K562 (cell line): Measurements from ENCODE around the gene TOPORS. TPM values are rescaled to one million over a fixed set of nuclear protein-coding genes. Genes with fewer than 3 reads are reported as not detected.

Experiments
- ATAC-seq: fragments of 200-7000 bp; cut with Tn5 transposase; 3 replicates; pipeline ENCODE4 v1.9.1; 2020; ENCODE audit warnings: moderate library complexity
- BruUV-seq: library from RNA; stranded (reverse); fragments of 400-500 nt; replicated peaks from 2 replicates; lab custom pipeline; 2021; lab: Mats Ljungman, UMichigan
- CTCF ChIA-PET: fragments of 300-600 bp; formaldehyde crosslinking; extraction: SDS; loops from one replicate; lab custom pipeline; 2021; ENCODE audit warnings: low intra/inter-chr PET ratio; lab: Yijun Ruan, JAX
- POLR2A ChIA-PET: fragments of 300-600, 350-650 bp; sonication (Branson Sonifier 250); formaldehyde crosslinking; extraction: SDS; loops from one replicate; lab custom pipeline; 2021; ENCODE audit warnings: antibody characterized with exemption, inconsistent platforms; lab: Yijun Ruan, JAX
- DNase-seq, 4 experiments: peaks; one replicate each; pipeline versions ENCODE4 v3.0.0 to v3.0.0-alpha.2; 2011 to 2018; ENCODE audit warnings: low spot score in 3 of 4, mixed read lengths in 3 of 4; ENCODE audit errors: extremely low read depth in 1 of 4
- FAIRE-seq: peaks from 2 replicates; lab custom pipeline; 2011; peaks lifted over from hg19 to GRCh38; lab: Jason Lieb, UNC
- H2AFZ ChIP-seq: 2 replicates; pipeline ENCODE4 v1.6.0; 2011; ENCODE audit warnings: low read depth, low read length, control low read depth, inconsistent platforms
- H3K27ac ChIP-seq: fragments of 200-600 bp; 3 replicates; pipeline ENCODE4 v1.8.0; 2011; ENCODE audit warnings: low read depth, mild to moderate bottlenecking, control low read depth, inconsistent platforms, low read length, moderate library complexity, mixed read lengths; ENCODE audit errors: extremely low read depth
- H3K27me3 ChIP-seq, 2 experiments: fragments of 300-600 bp in 1 of 2; 2 replicates in 1 of 2; 3 replicates in 1 of 2; pipeline versions ENCODE4 v1.6.0 to v1.8.0; 2011; ENCODE audit warnings: inconsistent platforms in 2 of 2, low read length in 2 of 2, mild to moderate bottlenecking in 1 of 2, mixed read lengths in 1 of 2, moderate library complexity in 1 of 2; ENCODE audit not compliant: control insufficient read depth in 2 of 2, insufficient read depth in 2 of 2
- H3K36me3 ChIP-seq: fragments of 300-600 bp; 3 replicates; pipeline ENCODE4 v1.8.0; 2011; ENCODE audit warnings: mild to moderate bottlenecking, low read length, inconsistent platforms; ENCODE audit not compliant: control insufficient read depth, insufficient read depth
- H3K4me1 ChIP-seq, 2 experiments: fragments of 200-600 bp in 1 of 2; replicated peaks in 1 of 2; 2 replicates in 1 of 2; 3 replicates in 1 of 2; pipeline versions ENCODE4 v1.5.1 to v1.8.0; 2011; ENCODE audit warnings: inconsistent platforms in 2 of 2, low read length in 2 of 2, mild to moderate bottlenecking in 1 of 2, mixed read lengths in 1 of 2, moderate library complexity in 1 of 2; ENCODE audit not compliant: control insufficient read depth in 2 of 2, insufficient read depth in 2 of 2
- H3K4me2 ChIP-seq: 2 replicates; pipeline ENCODE4 v1.6.1; 2011; ENCODE audit warnings: low read length, control low read depth, inconsistent platforms, mixed read lengths; ENCODE audit not compliant: insufficient read depth
- H3K4me3 ChIP-seq: fragments of 200-600 bp; sonication (generic), shearing (Covaris generic); 2 replicates; pipeline ENCODE4 v1.5.1; 2016; ENCODE audit warnings: control low read depth, inconsistent platforms
- H3K79me2 ChIP-seq: fragments of 200-600 bp; 3 replicates; pipeline ENCODE4 v1.8.0; 2011; ENCODE audit warnings: low read length, inconsistent platforms; ENCODE audit not compliant: control insufficient read depth, insufficient read depth
- H3K9ac ChIP-seq, 2 experiments: 2 replicates each; pipeline versions ENCODE4 v1.6.0 to v1.6.1; 2011; ENCODE audit warnings: low read depth in 2 of 2, low read length in 2 of 2, control low read depth in 1 of 2, inconsistent platforms in 1 of 2, mild to moderate bottlenecking in 1 of 2, mixed read lengths in 1 of 2; ENCODE audit not compliant: insufficient read depth in 1 of 2
- H3K9me1 ChIP-seq: one replicate; pipeline ENCODE4 v1.6.0; 2011; ENCODE audit warnings: inconsistent platforms, mild to moderate bottlenecking, low read length, moderate library complexity; ENCODE audit not compliant: control insufficient read depth, insufficient read depth
- H3K9me3 ChIP-seq: replicated peaks from 2 replicates; pipeline ENCODE4 v1.5.1; 2011; ENCODE audit warnings: low read depth, low read length, inconsistent platforms; ENCODE audit not compliant: control insufficient read depth, insufficient read depth
- H4K20me1 ChIP-seq: replicated peaks from 2 replicates; pipeline ENCODE4 v1.6.1; 2011; ENCODE audit warnings: low read length, inconsistent platforms, mixed read lengths; ENCODE audit not compliant: control insufficient read depth, insufficient read depth
- CEBPB ChIP-seq: fragments of 450-650 bp; IDR thresholded peaks from 2 replicates; pipeline ENCODE4 v1.6.1; 2016; ENCODE audit warnings: missing genetic modification characterization, missing compliant biosample characterization
- EP300 ChIP-seq: IDR thresholded peaks from 2 replicates; pipeline ENCODE4 v1.6.1; 2012; ENCODE audit warnings: low read length, improper control_type of control experiment
- RAD21 ChIP-seq, 2 experiments: fragments of 250-450 bp in 1 of 2; fragments of 450-650 bp in 1 of 2; sonication (Bioruptor Pico) in 1 of 2; formaldehyde crosslinking in 1 of 2; IDR thresholded peaks in 1 of 2; conservative IDR thresholded peaks in 1 of 2; 2 replicates each; pipeline versions ENCODE4 v1.4.0 to v1.8.0; 2020 to 2022; ENCODE audit warnings: mild to moderate bottlenecking in 2 of 2, moderate library complexity in 1 of 2
- SAFB2 ChIP-seq: fragments of 200-400 bp; formaldehyde crosslinking; IDR thresholded peaks from 2 replicates; pipeline ENCODE4 v1.6.1; 2018; ENCODE audit warnings: borderline replicate concordance, low read length, low read depth, moderate library complexity; ENCODE audit not compliant: severe bottlenecking
- WGBS: fragments of 100-300 bp; shearing (Covaris generic); methylation state at CpG from one replicate; pipeline ENCODE4 v1.1.6; 2016; ENCODE audit warnings: low coverage, mixed read lengths; ENCODE audit not compliant: insufficient coverage; ENCODE audit errors: missing lambda C conversion rate; 5-methylcytosine and 5-hydroxymethylcytosine counted together
- in situ Hi-C: fragments of 300-500 bp; cut with MboI; formaldehyde crosslinking; loops from 4 replicates; pipeline ENCODE4 v1.15.0; 2018; ENCODE audit warnings: inconsistent platforms, mixed read lengths
- intact Hi-C: fragments of 100-400 bp; cut with micrococcal nuclease; formaldehyde crosslinking; loops from 2 replicates; pipeline ENCODE4 v1.14.2; 2022
- polyA plus RNA-seq, 8 experiments: library from polyadenylated mRNA; depleted of rRNA in 4 of 8; stranded (reverse) in 5 of 8; unstranded in 3 of 8; fragments of >200 nt; fragmentation: Nextera tagmentation in 2 of 8; fragmentation: Illumina TruSeq in 1 of 8; extraction: Ambion mirVana in 2 of 8; extraction: Trizol in 1 of 8; gene quantifications; 2 replicates each; pipeline versions ENCODE4 v1.2.1 to v1.2.3, GENCODE V29; 2011 to 2014; ENCODE audit warnings: inconsistent platforms in 1 of 8, missing spikeins in 1 of 8
- total RNA-seq, 7 experiments: library from RNA; depleted of rRNA in 6 of 7; stranded (reverse); fragments of >200 nt in 6 of 7; fragmentation: Illumina TruSeq in 2 of 7; extraction: Trizol in 2 of 7; gene quantifications; 2 replicates each; pipeline versions ENCODE4 v1.2.1 to v1.2.3, GENCODE V29; 2011 to 2021; ENCODE audit warnings: low replicate concordance in 1 of 7
- TF ChIP-seq, protein P1 (sequence below): fragments of 450-650 bp; formaldehyde crosslinking; IDR thresholded peaks from 2 replicates; pipeline ENCODE4 v1.4.0; 2020; ENCODE audit warnings: mild to moderate bottlenecking, moderate library complexity
- TF ChIP-seq, protein P2 (sequence below), 3 experiments: IDR thresholded peaks in 2 of 3; conservative IDR thresholded peaks in 1 of 3; 2 replicates each; pipeline ENCODE4 v1.5.1; 2011 to 2012; ENCODE audit warnings: low read length in 3 of 3, mild to moderate bottlenecking in 3 of 3, control low read depth in 2 of 3, improper control_type of control experiment in 1 of 3, inconsistent platforms in 1 of 3, low read depth in 1 of 3, mixed read lengths in 1 of 3, moderate library complexity in 1 of 3; ENCODE audit not compliant: insufficient read depth in 2 of 3
- TF ChIP-seq, protein P3 (sequence below), 2 experiments: fragments of 450-650 bp; formaldehyde crosslinking in 1 of 2; IDR thresholded peaks; 2 replicates each; pipeline versions ENCODE4 v1.4.0 to v1.6.1; 2014 to 2020; ENCODE audit warnings: mild to moderate bottlenecking in 2 of 2, borderline replicate concordance in 1 of 2, low read depth in 1 of 2

TOPORS gene
- total and polyA plus RNA-seq, 9 of the 15 experiments (the other 6 are each of a cell fraction or from before 2014, with no cell fraction given), result 4.3 to 19.6 (median 9.9) TPM

DNA sequence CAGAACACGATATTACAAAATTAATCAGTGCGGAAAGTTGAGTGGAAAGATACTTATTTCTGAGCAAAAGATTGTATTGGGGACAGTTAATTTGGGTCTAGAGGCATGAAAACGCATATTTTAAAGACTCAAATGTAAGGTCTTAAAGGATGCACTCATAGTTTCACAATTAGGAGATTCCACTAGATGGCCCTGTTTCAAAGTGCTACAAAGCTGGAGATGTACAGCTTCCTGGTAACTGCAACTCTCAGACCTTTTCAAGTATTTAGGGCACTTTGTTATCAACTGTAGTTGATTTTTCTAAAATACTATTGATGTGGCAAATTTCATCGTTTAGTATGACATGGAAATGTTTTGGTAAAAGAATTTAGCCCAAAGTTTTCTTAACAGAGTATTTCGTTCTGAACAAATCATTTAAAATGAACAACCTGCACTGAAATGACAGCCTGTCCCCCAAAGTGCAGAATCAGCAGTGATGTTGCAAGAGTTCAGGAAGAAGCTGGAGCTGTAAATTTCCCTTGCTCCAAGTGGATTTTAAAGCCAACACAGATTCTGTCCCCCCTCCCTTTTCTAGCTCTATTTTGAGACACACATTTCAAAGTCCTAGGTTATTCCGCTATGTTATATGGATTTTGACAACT lies 36.8 kb upstream of the TOPORS start:
- intact Hi-C loops, result loop anchor here (2.0 to 10.0 kb wide), 2 partner anchors 116 to 380 kb away; no protein-coding TSS in a partner anchor
- no peak overlapping the region for H3K9ac ChIP-seq
- no peaks in the 10 kb centered on the region for H3K4me1 ChIP-seq
- CTCF ChIA-PET, result interaction anchor here (0.5 to 1.5 kb wide), 2 partner anchors 8 to 379 kb away, joined by 3 to 13 read pairs; no protein-coding TSS in a partner anchor
- no peaks in the 10 kb centered on the region for H3K36me3 ChIP-seq
- DNase-seq, result peak in 2 of 4 experiments; percentile 30 to 34
- H2AFZ ChIP-seq, result no peak overlapping the region
- in situ Hi-C loops, result no loop called here
- H3K27ac ChIP-seq, result no peak overlapping the region
- WGBS, result 8% methylated on average over 6 of the region's 6 CpGs
- FAIRE-seq, result peak; percentile 57
- no peaks in the 10 kb centered on the region for H3K79me2 ChIP-seq
- H3K4me3 ChIP-seq, result no peak overlapping the region
- no peak for TF ChIP-seq EP300
- TF ChIP-seq CEBPB (tag), result peak; percentile 47; the same call in 1 of the 2 replicates
- TF ChIP-seq RAD21 (CRISPR knock-in tag; conservative IDR thresholded peaks at IDR 0.05 in 1 of 2, IDR thresholded peaks at IDR 0.05 in 1 of 2), result peak; percentile 53 to 78
- TF ChIP-seq SAFB2, result no peak
- TF ChIP-seq, protein P1, sequence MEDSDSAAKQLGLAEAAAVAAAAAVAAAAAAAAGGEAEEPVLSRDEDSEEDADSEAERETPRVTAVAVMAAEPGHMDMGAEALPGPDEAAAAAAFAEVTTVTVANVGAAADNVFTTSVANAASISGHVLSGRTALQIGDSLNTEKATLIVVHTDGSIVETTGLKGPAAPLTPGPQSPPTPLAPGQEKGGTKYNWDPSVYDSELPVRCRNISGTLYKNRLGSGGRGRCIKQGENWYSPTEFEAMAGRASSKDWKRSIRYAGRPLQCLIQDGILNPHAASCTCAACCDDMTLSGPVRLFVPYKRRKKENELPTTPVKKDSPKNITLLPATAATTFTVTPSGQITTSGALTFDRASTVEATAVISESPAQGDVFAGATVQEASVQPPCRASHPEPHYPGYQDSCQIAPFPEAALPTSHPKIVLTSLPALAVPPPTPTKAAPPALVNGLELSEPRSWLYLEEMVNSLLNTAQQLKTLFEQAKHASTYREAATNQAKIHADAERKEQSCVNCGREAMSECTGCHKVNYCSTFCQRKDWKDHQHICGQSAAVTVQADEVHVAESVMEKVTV (CRISPR knock-in tag), result peak; percentile 32; the same call in 1 of the 2 replicates
- TF ChIP-seq, protein P2, sequence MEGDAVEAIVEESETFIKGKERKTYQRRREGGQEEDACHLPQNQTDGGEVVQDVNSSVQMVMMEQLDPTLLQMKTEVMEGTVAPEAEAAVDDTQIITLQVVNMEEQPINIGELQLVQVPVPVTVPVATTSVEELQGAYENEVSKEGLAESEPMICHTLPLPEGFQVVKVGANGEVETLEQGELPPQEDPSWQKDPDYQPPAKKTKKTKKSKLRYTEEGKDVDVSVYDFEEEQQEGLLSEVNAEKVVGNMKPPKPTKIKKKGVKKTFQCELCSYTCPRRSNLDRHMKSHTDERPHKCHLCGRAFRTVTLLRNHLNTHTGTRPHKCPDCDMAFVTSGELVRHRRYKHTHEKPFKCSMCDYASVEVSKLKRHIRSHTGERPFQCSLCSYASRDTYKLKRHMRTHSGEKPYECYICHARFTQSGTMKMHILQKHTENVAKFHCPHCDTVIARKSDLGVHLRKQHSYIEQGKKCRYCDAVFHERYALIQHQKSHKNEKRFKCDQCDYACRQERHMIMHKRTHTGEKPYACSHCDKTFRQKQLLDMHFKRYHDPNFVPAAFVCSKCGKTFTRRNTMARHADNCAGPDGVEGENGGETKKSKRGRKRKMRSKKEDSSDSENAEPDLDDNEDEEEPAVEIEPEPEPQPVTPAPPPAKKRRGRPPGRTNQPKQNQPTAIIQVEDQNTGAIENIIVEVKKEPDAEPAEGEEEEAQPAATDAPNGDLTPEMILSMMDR (IDR thresholded peaks at IDR 0.05 in 2 of 3, conservative IDR thresholded peaks at IDR 0.05 in 1 of 3; ENCODE audit: insufficient read depth in 2 of 3, low read depth in 1 of 3, low read length in 3 of 3), result peak; percentile 25 to 61 (median 48); a peak in 4 of 6 replicates
- TF ChIP-seq, protein P3, sequence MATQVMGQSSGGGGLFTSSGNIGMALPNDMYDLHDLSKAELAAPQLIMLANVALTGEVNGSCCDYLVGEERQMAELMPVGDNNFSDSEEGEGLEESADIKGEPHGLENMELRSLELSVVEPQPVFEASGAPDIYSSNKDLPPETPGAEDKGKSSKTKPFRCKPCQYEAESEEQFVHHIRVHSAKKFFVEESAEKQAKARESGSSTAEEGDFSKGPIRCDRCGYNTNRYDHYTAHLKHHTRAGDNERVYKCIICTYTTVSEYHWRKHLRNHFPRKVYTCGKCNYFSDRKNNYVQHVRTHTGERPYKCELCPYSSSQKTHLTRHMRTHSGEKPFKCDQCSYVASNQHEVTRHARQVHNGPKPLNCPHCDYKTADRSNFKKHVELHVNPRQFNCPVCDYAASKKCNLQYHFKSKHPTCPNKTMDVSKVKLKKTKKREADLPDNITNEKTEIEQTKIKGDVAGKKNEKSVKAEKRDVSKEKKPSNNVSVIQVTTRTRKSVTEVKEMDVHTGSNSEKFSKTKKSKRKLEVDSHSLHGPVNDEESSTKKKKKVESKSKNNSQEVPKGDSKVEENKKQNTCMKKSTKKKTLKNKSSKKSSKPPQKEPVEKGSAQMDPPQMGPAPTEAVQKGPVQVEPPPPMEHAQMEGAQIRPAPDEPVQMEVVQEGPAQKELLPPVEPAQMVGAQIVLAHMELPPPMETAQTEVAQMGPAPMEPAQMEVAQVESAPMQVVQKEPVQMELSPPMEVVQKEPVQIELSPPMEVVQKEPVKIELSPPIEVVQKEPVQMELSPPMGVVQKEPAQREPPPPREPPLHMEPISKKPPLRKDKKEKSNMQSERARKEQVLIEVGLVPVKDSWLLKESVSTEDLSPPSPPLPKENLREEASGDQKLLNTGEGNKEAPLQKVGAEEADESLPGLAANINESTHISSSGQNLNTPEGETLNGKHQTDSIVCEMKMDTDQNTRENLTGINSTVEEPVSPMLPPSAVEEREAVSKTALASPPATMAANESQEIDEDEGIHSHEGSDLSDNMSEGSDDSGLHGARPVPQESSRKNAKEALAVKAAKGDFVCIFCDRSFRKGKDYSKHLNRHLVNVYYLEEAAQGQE (IDR thresholded peaks at IDR 0.05; ENCODE audit: borderline replicate concordance), result peak; percentile 58; the same call in 1 of the 2 replicates
- TF ChIP-seq, protein P3 (CRISPR knock-in tag; IDR thresholded peaks at IDR 0.05; ENCODE audit: low read depth), result no peak
- no peaks in the 10 kb centered on the region for H3K9me3 ChIP-seq
- H3K9me1 ChIP-seq, result no peaks in the 10 kb centered on the region
- H3K4me2 ChIP-seq, result no peak overlapping the region
- POLR2A ChIA-PET, result interaction anchor here (1.2 kb wide), 1 partner anchor 388 kb away, joined by 3 read pairs; no protein-coding TSS in a partner anchor
- no peaks in the 10 kb centered on the region for H4K20me1 ChIP-seq
- no peaks in the 10 kb centered on the region; a peak in 1 of 5 replicates for H3K27me3 ChIP-seq
- no TSS peak for BruUV-seq
- ATAC-seq, result peak; percentile 86
